ENCODE measurements around the gene SDHAF4.
"Not testable (repeated sequence)": the region's sequence is repeated elsewhere in the genome, so short reads cannot be mapped to it uniquely, and the experiment has no call there.

The SDHAF4 gene

GRCh38 chr6:70593118-70593486 lies 26.4 kb downstream of the SDHAF4 start:
- no peak for DNase-seq

DNA sequence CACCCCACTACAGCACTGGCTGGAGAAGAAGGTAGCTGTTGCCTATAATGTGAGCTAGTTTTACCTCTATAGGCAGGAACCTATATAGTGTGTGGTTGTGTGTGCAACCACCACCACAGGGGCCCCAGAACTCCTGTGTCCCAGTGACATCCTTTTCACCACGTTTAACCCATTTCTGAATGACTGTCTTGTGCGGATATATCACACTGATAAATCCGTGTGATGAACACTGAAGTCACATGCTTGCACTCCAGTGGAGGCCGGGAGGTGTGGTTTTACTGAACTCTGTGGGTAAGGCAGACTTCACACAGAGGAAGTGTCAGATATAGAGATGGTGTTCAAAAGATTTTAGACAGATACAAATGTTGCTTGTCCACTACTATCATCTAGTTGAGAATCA lies 32.5 kb downstream of the SDHAF4 start:
- no peak for DNase-seq

- DNase-seq: no peak
Observed at GRCh38 chr6:70601014-70601413, 34.3 kb downstream of the SDHAF4 start.

DNA sequence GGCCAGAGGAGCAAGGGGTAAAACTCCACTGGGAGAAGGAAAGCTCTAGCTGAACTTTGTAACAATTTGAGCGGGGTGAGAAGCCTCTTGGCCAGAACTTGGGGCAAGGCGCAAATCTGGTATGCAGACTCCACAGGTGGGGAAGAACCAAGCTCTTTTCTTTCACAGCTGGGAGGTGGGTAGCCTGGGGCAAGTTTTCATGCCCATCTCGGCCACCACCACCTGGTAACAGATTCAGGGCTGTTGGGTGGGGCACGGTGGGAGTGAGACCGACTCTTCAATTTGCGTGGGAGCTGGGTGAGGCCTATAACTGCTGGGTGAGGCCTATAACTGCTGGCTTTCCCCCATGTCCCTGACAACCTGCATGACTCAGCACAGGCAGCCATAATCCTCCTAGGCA lies 37.5 kb downstream of the SDHAF4 start:
- no peak for DNase-seq

GRCh38 chr6:70607371-70607770 lies 40.6 kb downstream of the SDHAF4 start:
- DNase-seq: not testable (repeated sequence)

- DNase-seq: not testable (repeated sequence)
Observed at GRCh38 chr6:70609181-70609580, 42.5 kb downstream of the SDHAF4 start.

- DNase-seq: no peak
Observed at GRCh38 chr6:70616728-70617260, 50.1 kb downstream of the SDHAF4 start.

GRCh38 chr6:70620746-70621145 lies 54.0 kb downstream of the SDHAF4 start:
- no peak for DNase-seq

DNA sequence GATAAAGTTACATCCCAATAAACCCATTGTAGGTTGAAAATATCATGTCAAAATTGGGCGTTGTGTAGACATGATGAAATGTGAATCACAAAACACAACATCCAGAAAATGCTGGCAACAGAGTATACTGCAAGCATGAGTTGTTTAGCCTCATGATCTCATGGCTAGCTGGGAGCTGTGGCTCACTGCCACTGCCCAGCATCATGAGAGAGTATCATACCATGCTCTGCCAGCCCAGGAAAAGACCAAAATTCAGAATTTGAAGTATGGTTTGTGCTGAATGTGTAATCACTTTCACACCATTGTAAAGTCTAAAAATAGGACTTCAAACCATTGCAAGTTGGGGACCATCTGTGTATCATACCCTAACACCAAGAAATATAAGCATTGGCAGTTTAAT lies 55.7 kb downstream of the SDHAF4 start:
- DNase-seq: no peak

- no peak for DNase-seq
Observed at GRCh38 chr6:70625436-70625835, 58.7 kb downstream of the SDHAF4 start.

DNA sequence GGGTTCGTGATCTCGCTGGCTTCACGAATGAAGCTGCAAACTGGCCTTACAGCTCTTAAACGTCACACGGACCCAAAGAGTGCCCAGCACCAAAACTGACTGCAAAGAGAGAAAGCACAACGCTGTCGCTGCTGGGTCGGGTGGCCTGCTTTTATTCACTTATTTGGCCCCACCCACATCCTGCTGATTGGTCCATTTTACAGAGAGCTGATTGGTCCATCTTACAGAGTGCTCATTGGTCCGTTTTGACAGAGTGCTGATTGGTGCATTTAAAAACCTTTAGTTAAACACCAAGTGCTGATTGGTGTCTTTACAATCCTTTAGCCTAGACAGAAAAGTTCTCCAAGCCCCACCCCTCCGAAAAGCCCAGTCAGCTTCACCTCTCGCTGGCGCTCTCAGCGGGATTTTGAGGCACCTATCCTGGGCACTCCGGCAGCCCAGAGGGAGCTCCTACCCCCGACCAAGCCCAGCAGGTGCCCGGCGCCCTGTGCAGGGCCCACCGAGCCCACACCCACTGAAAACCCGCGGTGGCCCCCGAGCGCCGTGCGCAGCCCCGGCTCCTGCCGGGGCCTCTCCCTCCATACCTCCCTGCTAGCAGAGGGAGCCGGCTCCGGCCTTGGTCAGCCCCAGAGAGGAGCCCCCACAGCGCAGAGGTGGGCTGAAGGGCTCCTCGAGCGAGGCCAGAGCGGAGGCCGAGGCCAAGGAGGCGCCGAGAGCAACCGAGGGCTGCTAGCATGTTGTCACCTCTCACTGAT lies 60.9 kb downstream of the SDHAF4 start:
- no peak for DNase-seq

GRCh38 chr6:70629929-70630328 lies 63.2 kb downstream of the SDHAF4 start:
- no peak for DNase-seq

DNA sequence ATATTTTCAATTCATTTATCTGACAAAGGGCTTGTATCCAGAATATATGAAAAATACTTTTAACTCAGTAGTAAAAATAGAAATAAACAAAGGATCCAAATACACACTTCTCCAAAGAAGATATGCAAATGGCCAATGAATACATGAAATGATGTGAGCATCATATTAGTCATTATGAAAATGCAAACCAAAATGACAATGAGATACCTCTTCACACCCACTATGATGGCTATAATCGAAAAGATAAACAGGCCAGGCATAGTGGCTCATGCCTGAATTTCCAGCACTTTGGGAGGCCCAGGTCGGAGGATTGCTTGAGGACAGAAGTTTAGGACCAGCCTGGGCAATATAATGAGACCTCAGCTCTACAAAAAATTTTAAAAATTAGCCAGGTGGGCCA lies 67.1 kb downstream of the SDHAF4 start:
- DNase-seq: no peak

- no peak for DNase-seq
Observed at GRCh38 chr6:70636596-70636995, 69.9 kb downstream of the SDHAF4 start.

DNA sequence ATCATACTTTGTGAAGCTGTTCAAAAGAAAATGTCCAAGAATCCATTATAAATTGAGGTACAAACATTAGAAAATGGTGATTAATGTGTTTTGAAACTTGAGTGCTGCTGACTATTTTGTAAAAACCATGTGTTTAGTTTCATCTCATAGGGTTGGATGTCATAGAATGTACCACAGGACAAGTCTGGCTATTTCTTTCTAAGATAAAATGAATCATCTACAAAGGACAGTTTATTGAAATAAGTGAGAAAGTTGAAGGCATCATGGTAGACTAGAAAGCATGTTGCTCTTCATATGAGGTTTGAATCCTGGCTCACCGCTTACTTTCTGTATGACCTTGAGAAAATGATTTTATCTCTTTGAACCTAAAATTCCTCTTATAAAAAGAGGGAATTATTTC lies 71.7 kb downstream of the SDHAF4 start:
- DNase-seq: no peak

All from NCI-H526 treated with DMSO at 0.1 percent for 48 hours (cell line).